Trophoblast cell (in vitro differentiated cells and primary cell): ENCODE measurements around the gene ETS2.

Source experiments
- DNase-seq, 2 donors: peaks; one replicate each; pipeline ENCODE4 v3.0.0-alpha.2; 2016
- H2AFZ ChIP-seq: 2 replicates; pipeline ENCODE4 v1.6.1; 2013; ENCODE audit warnings: low read length, moderate library complexity, mild to moderate bottlenecking; ENCODE audit not compliant: insufficient read depth, poor library complexity
- H2AK5ac ChIP-seq: 2 replicates; pipeline ENCODE4 v1.6.1; 2013; ENCODE audit warnings: mild to moderate bottlenecking, low read length
- H2BK120ac ChIP-seq: 2 replicates; pipeline ENCODE4 v1.6.1; 2013; ENCODE audit warnings: low read length, mild to moderate bottlenecking, moderate library complexity; ENCODE audit not compliant: insufficient read depth, poor library complexity
- H2BK12ac ChIP-seq: 2 replicates; pipeline ENCODE4 v1.6.1; 2013; ENCODE audit warnings: mild to moderate bottlenecking, low read length, moderate library complexity
- H2BK5ac ChIP-seq: 2 replicates; pipeline ENCODE4 v1.6.1; 2013; ENCODE audit warnings: low read length, low read depth, moderate library complexity, mild to moderate bottlenecking; ENCODE audit not compliant: poor library complexity
- H3K14ac ChIP-seq: 2 replicates; pipeline ENCODE4 v1.6.1; 2013; ENCODE audit warnings: mild to moderate bottlenecking, low read length
- H3K18ac ChIP-seq: 2 replicates; pipeline ENCODE4 v1.6.1; 2013; ENCODE audit warnings: mild to moderate bottlenecking, low read length
- H3K23ac ChIP-seq: 2 replicates; pipeline ENCODE4 v1.6.1; 2013; ENCODE audit warnings: low read length
- H3K27ac ChIP-seq: 2 replicates; pipeline ENCODE4 v1.5.1; 2013; ENCODE audit warnings: low read depth, mild to moderate bottlenecking, inconsistent platforms, low read length, moderate library complexity
- H3K27me3 ChIP-seq: 2 replicates; pipeline ENCODE4 v1.6.1; 2013; ENCODE audit warnings: inconsistent platforms, mild to moderate bottlenecking, low read length, moderate library complexity; ENCODE audit not compliant: insufficient read depth
- H3K36me3 ChIP-seq, 2 experiments: 1 replicate in 1 of 2; 2 replicates in 1 of 2; pipeline ENCODE4 v1.6.1; 2013; ENCODE audit warnings: low read length in 2 of 2, mild to moderate bottlenecking in 2 of 2, moderate library complexity in 1 of 2; ENCODE audit not compliant: insufficient read depth in 2 of 2, control insufficient read depth in 1 of 2
- H3K4ac ChIP-seq: 2 replicates; pipeline ENCODE4 v1.6.1; 2013; ENCODE audit warnings: low read depth, mild to moderate bottlenecking, low read length, moderate library complexity
- H3K4me1 ChIP-seq, 2 experiments: 1 replicate in 1 of 2; 2 replicates in 1 of 2; pipeline ENCODE4 v1.6.1; 2013; ENCODE audit warnings: low read length in 2 of 2, mild to moderate bottlenecking in 2 of 2, moderate library complexity in 1 of 2; ENCODE audit not compliant: insufficient read depth in 2 of 2, control insufficient read depth in 1 of 2
- H3K4me2 ChIP-seq: 2 replicates; pipeline ENCODE4 v1.6.1; 2013; ENCODE audit warnings: inconsistent platforms, mild to moderate bottlenecking, low read length, moderate library complexity
- H3K4me3 ChIP-seq: 2 replicates; pipeline ENCODE4 v1.5.1; 2013; ENCODE audit warnings: mild to moderate bottlenecking, low read depth, low read length, inconsistent platforms
- H3K79me1 ChIP-seq: one replicate; pipeline ENCODE4 v1.6.1; 2013; ENCODE audit warnings: low read length
- H3K79me2 ChIP-seq: 2 replicates; pipeline ENCODE4 v1.6.1; 2013; ENCODE audit warnings: low read length, mild to moderate bottlenecking; ENCODE audit not compliant: control insufficient read depth, insufficient read depth, poor library complexity
- H3K9ac ChIP-seq: 2 replicates; pipeline ENCODE4 v1.6.1; 2013; ENCODE audit warnings: mild to moderate bottlenecking, low read length
- H3K9me3 ChIP-seq: 2 replicates; pipeline ENCODE4 v1.6.1; 2013; ENCODE audit warnings: low read depth, mild to moderate bottlenecking, control low read depth, inconsistent platforms, low read length; ENCODE audit not compliant: insufficient read depth
- H4K12ac ChIP-seq: 2 replicates; pipeline ENCODE4 v1.6.1; 2013; ENCODE audit warnings: low read depth, mild to moderate bottlenecking, low read length, moderate library complexity
- H4K8ac ChIP-seq: 2 replicates; pipeline ENCODE4 v1.6.1; 2013; ENCODE audit warnings: low read depth, mild to moderate bottlenecking, low read length, moderate library complexity
- H4K91ac ChIP-seq: one replicate; pipeline ENCODE4 v1.6.1; 2013; ENCODE audit warnings: low read depth, mild to moderate bottlenecking, low read length, moderate library complexity
- WGBS: extraction: QIAGEN DNeasy Blood & Tissue Kit; methylation state at CpG from one replicate; pipeline ENCODE4 v1.1.7; 2013; ENCODE audit warnings: missing lambda C conversion rate; ENCODE audit not compliant: insufficient read length, insufficient coverage; ENCODE audit errors: extremely low coverage; 5-methylcytosine and 5-hydroxymethylcytosine counted together

ETS2 gene

GRCh38 chr21:38820471-38821239, 14.9 kb downstream of the ETS2 start:
- Histone ChIP-seq H2BK120ac (peak overlapping the region; percentile 56), H3K4me2 (no peak overlapping the region), H2BK5ac (peak overlapping the region; percentile 18), H3K79me2 (no peaks in the 10 kb centered on the region), H3K23ac (no peak overlapping the region), H3K4me1 (peaks cover 6 to 10% of the 10 kb centered on the region in 2 experiments), H3K79me1 (peaks cover 8% of the 10 kb centered on the region), H3K27ac (no peak overlapping the region), H4K8ac (no peak overlapping the region), H4K12ac (no peak overlapping the region), H3K9me3 (no peaks in the 10 kb centered on the region), H2AK5ac (peak overlapping the region; percentile 72), H3K4ac (no peak overlapping the region), H3K27me3 (no peaks in the 10 kb centered on the region), H3K18ac (peak overlapping the region; percentile 37), H3K9ac (no peak overlapping the region), H3K36me3 (peaks cover 52 to 66% of the 10 kb centered on the region in 2 experiments), H3K4me3 (no peak overlapping the region), H3K14ac (peak overlapping the region; percentile 32), H4K91ac (peak overlapping the region; percentile 78), H2BK12ac (peak overlapping the region; percentile 27), H2AFZ (no peak overlapping the region)
- WGBS: no CpG with 5 or more reads among the region's 18 CpGs
- peak in 1 of 2 donors; percentile 39 for DNase-seq

GRCh38 chr21:38821248-38821647, 15.5 kb downstream of the ETS2 start:
- peaks cover 8% of the 10 kb centered on the region for H3K79me1 ChIP-seq
- H3K4me1 ChIP-seq: peaks cover 6 to 10% of the 10 kb centered on the region in 2 experiments
- H3K79me2 ChIP-seq: no peaks in the 10 kb centered on the region
- no peak overlapping the region for H3K14ac ChIP-seq
- no peak overlapping the region for H2AK5ac ChIP-seq
- no peak overlapping the region for H3K18ac ChIP-seq
- no peak overlapping the region for H3K27ac ChIP-seq
- H3K9ac ChIP-seq: no peak overlapping the region
- no peak overlapping the region for H2BK120ac ChIP-seq
- no peak overlapping the region for H2BK5ac ChIP-seq
- no peaks in the 10 kb centered on the region for H3K9me3 ChIP-seq
- H4K8ac ChIP-seq: no peak overlapping the region
- DNase-seq: no peak
- H2BK12ac ChIP-seq: no peak overlapping the region
- no peak overlapping the region for H3K4me2 ChIP-seq
- peaks cover 51 to 64% of the 10 kb centered on the region in 2 experiments for H3K36me3 ChIP-seq
- H3K23ac ChIP-seq: no peak overlapping the region
- H3K27me3 ChIP-seq: no peaks in the 10 kb centered on the region
- H4K91ac ChIP-seq: no peak overlapping the region
- no peak overlapping the region for H4K12ac ChIP-seq
- WGBS: no CpG with 5 or more reads among the region's 6 CpGs
- no peak overlapping the region for H2AFZ ChIP-seq
- H3K4me3 ChIP-seq: no peak overlapping the region
- H3K4ac ChIP-seq: no peak overlapping the region

- DNase-seq: no peak
- H3K14ac ChIP-seq: no peak overlapping the region
- H3K23ac ChIP-seq: no peak overlapping the region
- H3K79me1 ChIP-seq: peaks cover 8% of the 10 kb centered on the region
- peaks cover 6 to 10% of the 10 kb centered on the region in 2 experiments for H3K4me1 ChIP-seq
- no peak overlapping the region for H3K27ac ChIP-seq
- no peak overlapping the region for H4K91ac ChIP-seq
- no peak overlapping the region for H3K18ac ChIP-seq
- no peak overlapping the region for H3K9ac ChIP-seq
- H3K9me3 ChIP-seq: no peaks in the 10 kb centered on the region
- H3K4ac ChIP-seq: no peak overlapping the region
- no peak overlapping the region for H2BK120ac ChIP-seq
- WGBS: no CpG with 5 or more reads among the region's 9 CpGs
- no peaks in the 10 kb centered on the region for H3K27me3 ChIP-seq
- peaks cover 48 to 56% of the 10 kb centered on the region in 2 experiments for H3K36me3 ChIP-seq
- no peak overlapping the region for H4K8ac ChIP-seq
- no peaks in the 10 kb centered on the region for H3K79me2 ChIP-seq
- no peak overlapping the region for H2AK5ac ChIP-seq
- no peak overlapping the region for H3K4me2 ChIP-seq
- no peak overlapping the region for H2AFZ ChIP-seq
- no peak overlapping the region for H4K12ac ChIP-seq
- H2BK12ac ChIP-seq: peak overlapping the region; percentile 45
- H3K4me3 ChIP-seq: no peak overlapping the region
- H2BK5ac ChIP-seq: no peak overlapping the region
Measured at GRCh38 chr21:38821959-38822682, 16.4 kb downstream of the ETS2 start.

GRCh38 chr21:38822778-38823238, 17.1 kb downstream of the ETS2 start:
- Histone ChIP-seq H3K14ac (no peak overlapping the region), H3K4ac (no peak overlapping the region), H3K4me1 (peaks cover 6 to 10% of the 10 kb centered on the region in 2 experiments), H3K23ac (no peak overlapping the region), H2BK12ac (peak overlapping the region; percentile 28), H3K9ac (no peak overlapping the region), H3K27me3 (no peaks in the 10 kb centered on the region), H3K4me2 (no peak overlapping the region), H4K91ac (no peak overlapping the region), H4K12ac (no peak overlapping the region), H2BK5ac (no peak overlapping the region), H3K79me1 (peaks cover 8% of the 10 kb centered on the region), H4K8ac (no peak overlapping the region), H3K18ac (no peak overlapping the region), H2BK120ac (no peak overlapping the region), H3K79me2 (no peaks in the 10 kb centered on the region), H3K36me3 (peaks cover 42 to 51% of the 10 kb centered on the region in 2 experiments), H3K9me3 (no peaks in the 10 kb centered on the region), H2AFZ (no peak overlapping the region), H3K4me3 (no peak overlapping the region), H3K27ac (no peak overlapping the region), H2AK5ac (no peak overlapping the region)
- DNase-seq: no peak
- no CpG with 5 or more reads among the region's 26 CpGs for WGBS
